Ovary (tissue), 3 donors: ENCODE measurements around the gene HTR3B.

ENCODE experiments used
- CTCF ChIP-seq, 3 donors: fragments of 450-650 bp in 2 of 3; fragments of 200-600 bp in 1 of 3; IDR thresholded peaks; one replicate each; pipeline versions ENCODE4 v1.5.1 to v1.8.0; 2016 to 2022; ENCODE audit warnings: antibody characterized with exemption in 3 of 3, mild to moderate bottlenecking in 1 of 3
- POLR2A ChIP-seq: fragments of 450-650 bp; IDR thresholded peaks from one replicate; pipeline ENCODE4 v1.6.1; 2017; ENCODE audit warnings: antibody characterized with exemption, mild to moderate bottlenecking, moderate library complexity
- donor health status: DM: no; HTN: no; CAD: no.

GRCh38 chr11:113974741-113975470 is 70.3 kb downstream of the HTR3B start, which contains the start of gene HTR3A:
- TF ChIP-seq POLR2A, result no peak
- TF ChIP-seq CTCF (IDR thresholded peaks at IDR 0.05), result no peak
